ENCODE measurements around the gene NBPF4.

NBPF4 gene

DNA sequence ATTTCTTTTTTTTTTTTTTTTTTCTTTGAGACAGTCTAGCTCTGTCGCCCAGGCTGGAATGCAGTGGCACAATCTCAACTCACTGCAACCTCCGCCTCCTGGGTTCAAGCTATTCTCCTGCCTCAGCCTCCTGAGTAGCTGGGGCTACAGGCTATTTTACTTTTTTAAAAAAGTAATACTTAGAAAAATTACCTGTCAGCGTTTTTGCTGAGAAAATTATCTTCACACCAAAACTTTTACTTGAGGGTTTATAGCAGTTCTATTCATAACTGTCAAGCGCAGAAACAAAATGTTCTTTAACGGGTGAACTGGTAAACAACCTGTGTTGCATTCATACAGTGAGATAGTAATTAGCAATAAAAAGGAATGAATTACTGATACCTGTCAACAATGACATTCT, 42.2 kb downstream of the NBPF4 start:
- Histone ChIP-seq H3K27me3 (peaks cover 38% of the 10 kb centered on the region), H3K4me3 (ENCODE audit: low read depth, low read length) (no peak overlapping the region), H3K4me1 (no peaks in the 10 kb centered on the region), H3K36me3 (no peaks in the 10 kb centered on the region), H3K9me3 (no peaks in the 10 kb centered on the region; the same call in 1 of the 2 replicates)
- TF ChIP-seq, protein P1, sequence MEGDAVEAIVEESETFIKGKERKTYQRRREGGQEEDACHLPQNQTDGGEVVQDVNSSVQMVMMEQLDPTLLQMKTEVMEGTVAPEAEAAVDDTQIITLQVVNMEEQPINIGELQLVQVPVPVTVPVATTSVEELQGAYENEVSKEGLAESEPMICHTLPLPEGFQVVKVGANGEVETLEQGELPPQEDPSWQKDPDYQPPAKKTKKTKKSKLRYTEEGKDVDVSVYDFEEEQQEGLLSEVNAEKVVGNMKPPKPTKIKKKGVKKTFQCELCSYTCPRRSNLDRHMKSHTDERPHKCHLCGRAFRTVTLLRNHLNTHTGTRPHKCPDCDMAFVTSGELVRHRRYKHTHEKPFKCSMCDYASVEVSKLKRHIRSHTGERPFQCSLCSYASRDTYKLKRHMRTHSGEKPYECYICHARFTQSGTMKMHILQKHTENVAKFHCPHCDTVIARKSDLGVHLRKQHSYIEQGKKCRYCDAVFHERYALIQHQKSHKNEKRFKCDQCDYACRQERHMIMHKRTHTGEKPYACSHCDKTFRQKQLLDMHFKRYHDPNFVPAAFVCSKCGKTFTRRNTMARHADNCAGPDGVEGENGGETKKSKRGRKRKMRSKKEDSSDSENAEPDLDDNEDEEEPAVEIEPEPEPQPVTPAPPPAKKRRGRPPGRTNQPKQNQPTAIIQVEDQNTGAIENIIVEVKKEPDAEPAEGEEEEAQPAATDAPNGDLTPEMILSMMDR (IDR thresholded peaks at IDR 0.05; ENCODE audit: low read depth, low read length), result no peak
- DNase-seq, result no peak

DNA sequence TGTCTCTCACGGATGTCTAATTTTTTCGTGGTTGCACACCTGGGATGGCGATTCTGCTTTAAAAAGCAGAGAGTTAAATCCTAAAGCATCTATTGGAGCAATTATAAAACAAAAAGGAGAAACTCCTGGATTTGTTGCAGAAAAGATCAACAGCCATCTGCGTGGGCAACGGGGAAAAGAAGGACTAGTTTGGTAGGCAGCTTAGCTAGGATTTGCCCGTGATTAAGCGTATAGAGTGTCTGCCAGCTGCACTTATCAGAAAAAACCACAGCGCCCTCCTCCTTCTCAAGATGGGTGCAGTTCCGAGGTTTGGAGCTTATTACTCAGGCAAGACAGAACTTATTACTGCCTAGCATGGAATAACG, 43.2 kb downstream of the NBPF4 start:
- TF ChIP-seq, protein P1 (IDR thresholded peaks at IDR 0.05; ENCODE audit: low read depth, low read length), result peak; percentile 12; the same call in 1 of the 2 replicates
- no peaks in the 10 kb centered on the region; the same call in 1 of the 2 replicates for H3K9me3 ChIP-seq
- no peaks in the 10 kb centered on the region for H3K4me1 ChIP-seq
- peaks cover 38% of the 10 kb centered on the region for H3K27me3 ChIP-seq
- no peak for DNase-seq
- H3K4me3 ChIP-seq (ENCODE audit: low read depth, low read length), result peak overlapping the region; percentile 62
- H3K36me3 ChIP-seq, result no peaks in the 10 kb centered on the region

DNA sequence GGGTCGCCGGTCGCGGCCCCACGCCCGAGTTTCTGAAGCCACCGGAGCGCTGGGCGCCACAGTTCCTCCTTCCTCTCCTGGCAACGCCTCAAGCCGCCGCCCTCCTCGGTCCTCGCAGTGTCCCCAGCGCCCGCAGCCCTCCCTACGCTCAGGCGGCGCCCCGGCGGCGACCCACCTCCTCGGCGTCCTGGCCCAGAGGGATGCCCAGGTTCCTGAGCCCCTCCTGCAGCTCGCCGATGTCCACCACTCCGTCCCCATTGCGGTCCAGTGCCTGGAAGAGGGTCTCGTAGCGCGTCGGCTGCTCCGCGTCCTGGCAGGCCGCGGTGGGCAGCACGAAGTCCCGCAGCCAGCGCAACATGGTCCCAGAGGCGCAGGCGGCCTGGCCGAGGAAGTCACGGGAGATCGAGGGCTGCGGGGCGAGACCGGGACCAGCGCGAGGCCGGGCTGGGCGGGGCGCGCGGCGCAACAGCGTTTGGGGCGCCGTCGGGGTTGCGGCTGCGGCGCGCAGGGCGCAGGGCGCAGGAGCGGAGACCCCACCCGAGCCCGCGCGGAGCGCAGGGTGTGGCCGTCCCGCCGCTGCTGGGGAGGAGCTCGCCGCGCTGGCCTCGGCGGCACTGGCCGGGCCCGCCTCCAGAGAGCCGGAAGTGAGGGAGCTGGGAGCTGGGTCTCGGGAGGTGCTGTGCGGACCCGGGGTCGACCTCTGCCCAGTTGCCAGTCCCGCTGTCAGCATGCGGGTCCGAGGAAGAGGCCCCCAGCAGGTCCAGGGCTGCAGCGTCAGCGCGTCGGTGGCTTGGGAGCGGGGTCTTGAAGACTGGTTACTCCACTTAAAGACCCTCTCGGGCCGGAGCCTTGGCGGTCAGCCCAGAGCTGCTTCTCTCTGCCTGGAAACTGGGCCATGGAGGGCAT, 43.8 kb downstream of the NBPF4 start, which contains the start of gene SLC25A24:
TSS of gene SLC25A24 (minus strand) at position 563 of the 906 bp plus-strand sequence. CDS start at position 358, 205 bp downstream.
- Histone ChIP-seq H3K27me3 (peaks cover 38% of the 10 kb centered on the region), H3K36me3 (no peaks in the 10 kb centered on the region), H3K4me1 (no peaks in the 10 kb centered on the region), H3K4me3 (ENCODE audit: low read depth, low read length) (peak within 1 kb of the TSS; percentile 62), H3K9me3 (no peaks in the 10 kb centered on the region; the same call in 1 of the 2 replicates)
- TF ChIP-seq, protein P1 (IDR thresholded peaks at IDR 0.05; ENCODE audit: low read depth, low read length), result no peak
- DNase-seq, result peak; percentile 47

DNA sequence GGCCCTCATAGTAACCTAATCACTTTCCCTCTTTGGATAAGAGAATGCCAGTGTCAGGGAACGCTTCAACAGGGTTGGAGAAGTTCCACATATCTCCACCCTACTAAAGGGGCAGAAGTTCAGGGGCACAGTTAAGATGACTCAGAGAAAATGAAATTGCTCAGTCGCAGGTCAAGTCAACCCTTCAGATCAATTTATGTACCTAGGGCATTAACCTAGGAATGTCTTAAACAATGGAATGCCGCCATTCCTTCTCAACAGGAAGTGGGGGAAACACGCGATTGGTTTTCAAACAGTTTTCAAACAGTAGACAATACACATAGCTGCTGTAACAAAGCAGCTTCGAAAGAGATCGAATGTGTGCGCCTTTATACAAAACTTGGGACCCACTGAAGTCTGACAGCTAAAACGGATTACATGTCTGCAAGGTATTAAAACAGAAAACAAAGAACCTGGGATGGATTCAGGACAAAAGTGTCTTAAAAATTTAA, 44.6 kb downstream of the NBPF4 start:
- H3K4me3 ChIP-seq (ENCODE audit: low read depth, low read length), result peak overlapping the region; percentile 62; the same call in 1 of the 2 replicates
- no peak for DNase-seq
- H3K4me1 ChIP-seq, result no peaks in the 10 kb centered on the region
- H3K9me3 ChIP-seq, result no peaks in the 10 kb centered on the region; the same call in 1 of the 2 replicates
- TF ChIP-seq, protein P1 (IDR thresholded peaks at IDR 0.05; ENCODE audit: low read depth, low read length), result no peak
- H3K27me3 ChIP-seq, result peaks cover 38% of the 10 kb centered on the region
- H3K36me3 ChIP-seq, result no peaks in the 10 kb centered on the region

DNA sequence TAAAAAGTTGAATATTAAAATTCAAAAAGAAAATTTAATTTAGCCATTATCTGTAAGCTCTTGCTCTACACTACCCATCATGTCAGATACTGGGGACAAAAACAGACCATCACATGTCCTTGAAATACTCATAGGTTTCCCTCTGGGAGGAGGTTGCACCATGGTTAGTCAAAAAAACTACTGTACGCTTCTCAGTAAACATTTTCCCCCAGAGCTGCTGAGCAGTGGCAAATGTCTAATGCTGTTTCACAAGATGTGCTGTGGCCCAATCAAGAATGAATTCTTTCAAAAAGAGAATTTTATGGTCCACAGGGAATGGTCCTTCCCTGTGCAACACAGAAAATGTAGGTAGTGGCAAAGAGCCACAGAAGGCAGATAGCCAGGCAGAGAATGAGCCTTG, 49.8 kb downstream of the NBPF4 start:
- TF ChIP-seq, protein P1 (IDR thresholded peaks at IDR 0.05; ENCODE audit: low read depth, low read length), result no peak
- no peak for DNase-seq
- Histone ChIP-seq H3K36me3 (no peaks in the 10 kb centered on the region), H3K9me3 (no peaks in the 10 kb centered on the region), H3K4me1 (no peaks in the 10 kb centered on the region), H3K4me3 (ENCODE audit: low read depth, low read length) (no peak overlapping the region), H3K27me3 (peaks cover 15% of the 10 kb centered on the region)

DNA sequence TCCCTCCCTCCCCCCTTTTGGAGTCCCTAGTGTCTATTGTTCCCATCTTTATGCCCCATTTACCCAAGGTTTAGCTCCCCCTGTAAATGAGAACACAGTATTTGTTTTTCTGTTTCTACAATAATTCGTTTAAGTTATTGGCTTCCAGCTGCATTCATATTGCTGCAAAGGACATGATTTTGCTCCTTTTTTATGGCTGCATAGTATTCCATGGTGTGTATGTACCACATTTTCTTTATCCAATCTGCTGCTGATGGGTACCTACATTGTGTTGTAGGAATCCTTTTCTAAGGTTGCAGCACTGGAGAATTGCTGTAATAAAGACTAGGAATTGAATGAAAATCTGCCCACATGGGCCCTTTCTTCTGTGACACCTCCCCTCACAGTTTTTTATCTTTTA, 50.5 kb downstream of the NBPF4 start:
- no peaks in the 10 kb centered on the region for H3K4me1 ChIP-seq
- no peaks in the 10 kb centered on the region for H3K9me3 ChIP-seq
- no peaks in the 10 kb centered on the region for H3K36me3 ChIP-seq
- DNase-seq, result no peak
- H3K27me3 ChIP-seq, result peaks cover 8% of the 10 kb centered on the region
- TF ChIP-seq, protein P1 (IDR thresholded peaks at IDR 0.05; ENCODE audit: low read depth, low read length), result no peak
- no peak overlapping the region for H3K4me3 ChIP-seq (ENCODE audit: low read depth, low read length)
